H9 (cell line): ENCODE measurements around the gene LRRC45. TPM values are rescaled to one million over a fixed set of nuclear protein-coding genes. Genes with fewer than 3 reads are reported as not detected.

Source experiments
- DNase-seq: peaks from one replicate; pipeline ENCODE4 v3.0.0-alpha.2; 2017
- H2AFZ ChIP-seq: one replicate; pipeline ENCODE4 v1.6.1; 2013; ENCODE audit warnings: mild to moderate bottlenecking, low read length, control low read depth, moderate library complexity
- H2AK5ac ChIP-seq: 2 replicates; pipeline ENCODE4 v1.6.1; 2013; ENCODE audit warnings: low read length, control low read depth, mixed read lengths; ENCODE audit not compliant: insufficient read length
- H2BK120ac ChIP-seq: one replicate; pipeline ENCODE4 v1.6.1; 2013; ENCODE audit warnings: low read depth, mild to moderate bottlenecking, low read length, control low read depth, inconsistent platforms; ENCODE audit not compliant: poor library complexity, severe bottlenecking
- H2BK12ac ChIP-seq: 2 replicates; pipeline ENCODE4 v1.6.1; 2013; ENCODE audit warnings: low read length, control low read depth, mixed read lengths, low read depth; ENCODE audit not compliant: insufficient read length
- H2BK15ac ChIP-seq: 2 replicates; pipeline ENCODE4 v1.6.1; 2013; ENCODE audit warnings: low read depth, low read length, control low read depth
- H2BK20ac ChIP-seq: one replicate; pipeline ENCODE4 v1.6.1; 2013; ENCODE audit warnings: low read depth, mild to moderate bottlenecking, low read length, control low read depth, inconsistent platforms; ENCODE audit not compliant: poor library complexity, severe bottlenecking
- H2BK5ac ChIP-seq: 2 replicates; pipeline ENCODE4 v1.6.1; 2013; ENCODE audit warnings: low read length, control low read depth, mixed read lengths; ENCODE audit not compliant: insufficient read length
- H3K14ac ChIP-seq: 2 replicates; pipeline ENCODE4 v1.6.1; 2013; ENCODE audit warnings: low read length, control low read depth; ENCODE audit not compliant: insufficient read depth
- H3K18ac ChIP-seq: 2 replicates; pipeline ENCODE4 v1.6.1; 2013; ENCODE audit warnings: low read depth, mild to moderate bottlenecking, mixed read lengths, low read length, control low read depth; ENCODE audit not compliant: insufficient read length
- H3K23ac ChIP-seq: 2 replicates; pipeline ENCODE4 v1.6.1; 2013; ENCODE audit warnings: low read length, control low read depth, mixed read lengths, low read depth; ENCODE audit not compliant: insufficient read length
- H3K23me2 ChIP-seq: 2 replicates; pipeline ENCODE4 v1.6.1; 2013; ENCODE audit warnings: low read depth, mild to moderate bottlenecking, mixed read lengths, low read length, control low read depth; ENCODE audit not compliant: insufficient read length, poor library complexity, severe bottlenecking
- H3K27ac ChIP-seq: 2 replicates; pipeline ENCODE4 v1.5.1; 2013; ENCODE audit warnings: low read length, control low read depth, mixed read lengths, low read depth; ENCODE audit not compliant: insufficient read length
- H3K27me3 ChIP-seq: 2 replicates; pipeline ENCODE4 v1.6.1; 2013; ENCODE audit warnings: low read length, control low read depth, inconsistent platforms; ENCODE audit not compliant: insufficient read depth
- H3K4ac ChIP-seq: 2 replicates; pipeline ENCODE4 v1.6.1; 2013; ENCODE audit warnings: low read depth, mild to moderate bottlenecking, control low read depth, inconsistent platforms, low read length, moderate library complexity
- H3K4me1 ChIP-seq: 2 replicates; pipeline ENCODE4 v1.6.1; 2013; ENCODE audit warnings: low read length, control low read depth, inconsistent platforms; ENCODE audit not compliant: insufficient read depth
- H3K4me2 ChIP-seq: 2 replicates; pipeline ENCODE4 v1.6.1; 2013; ENCODE audit warnings: low read length, control low read depth, mixed read lengths; ENCODE audit not compliant: insufficient read length, insufficient read depth
- H3K56ac ChIP-seq: 2 replicates; pipeline ENCODE4 v1.6.1; 2013; ENCODE audit warnings: low read depth, mild to moderate bottlenecking, mixed read lengths, low read length, control low read depth; ENCODE audit not compliant: insufficient read length
- H3K79me1 ChIP-seq: 2 replicates; pipeline ENCODE4 v1.6.1; 2013; ENCODE audit warnings: low read depth, mild to moderate bottlenecking, moderate library complexity, low read length, control low read depth, inconsistent platforms; ENCODE audit not compliant: insufficient read depth, poor library complexity, severe bottlenecking
- H3K79me2 ChIP-seq: 2 replicates; pipeline ENCODE4 v1.6.1; 2013; ENCODE audit warnings: low read length, control low read depth, inconsistent platforms; ENCODE audit not compliant: insufficient read depth
- H3K9ac ChIP-seq: 2 replicates; pipeline ENCODE4 v1.6.1; 2013; ENCODE audit warnings: low read length, control low read depth, mixed read lengths; ENCODE audit not compliant: insufficient read length; ENCODE audit errors: extremely low read depth
- H3K9me3 ChIP-seq: one replicate; pipeline ENCODE4 v1.6.1; 2013; ENCODE audit warnings: low read depth, low read length, inconsistent platforms; ENCODE audit not compliant: control insufficient read depth
- H3T11ph ChIP-seq: one replicate; pipeline ENCODE4 v1.6.1; 2013; ENCODE audit warnings: mild to moderate bottlenecking, low read length, control low read depth, inconsistent platforms
- H4K20me1 ChIP-seq: one replicate; pipeline ENCODE4 v1.6.1; 2013; ENCODE audit not compliant: control insufficient read depth, insufficient read length, insufficient read depth
- H4K5ac ChIP-seq: 2 replicates; pipeline ENCODE4 v1.6.1; 2013; ENCODE audit warnings: low read depth, mild to moderate bottlenecking, mixed read lengths, low read length, control low read depth; ENCODE audit not compliant: insufficient read length
- H4K8ac ChIP-seq: replicated peaks from 2 replicates; pipeline ENCODE4 v1.6.1; 2013; ENCODE audit warnings: low read length, control low read depth, mixed read lengths, low read depth; ENCODE audit not compliant: insufficient read length
- H4K91ac ChIP-seq: 2 replicates; pipeline ENCODE4 v1.6.1; 2013; ENCODE audit warnings: low read depth, mild to moderate bottlenecking, moderate library complexity, mixed read lengths, low read length, control low read depth; ENCODE audit not compliant: insufficient read length
- H3K27ac Mint-ChIP-seq, 3 experiments: 2 replicates in 2 of 3; 3 replicates in 1 of 3; pipeline ENCODE4 v1.8.0; 2020 to 2021; ENCODE audit warnings: mixed read lengths in 3 of 3, mild to moderate bottlenecking in 1 of 3, moderate library complexity in 1 of 3
- H3K27me3 Mint-ChIP-seq: 2 replicates; pipeline ENCODE4 v1.8.0; 2021; ENCODE audit warnings: low read depth, mild to moderate bottlenecking, moderate library complexity, mixed read lengths
- H3K36me3 Mint-ChIP-seq, 3 experiments: 2 replicates in 2 of 3; 3 replicates in 1 of 3; pipeline ENCODE4 v1.8.0; 2020 to 2021; ENCODE audit warnings: low read depth in 3 of 3, mixed read lengths in 3 of 3; ENCODE audit not compliant: insufficient read depth in 1 of 3
- H3K4me1 Mint-ChIP-seq, 2 experiments: 2 replicates each; pipeline ENCODE4 v1.8.0; 2020; ENCODE audit warnings: mixed read lengths in 2 of 2
- H3K4me3 Mint-ChIP-seq, 2 experiments: 2 replicates in 1 of 2; 3 replicates in 1 of 2; pipeline ENCODE4 v1.8.0; 2020 to 2021; ENCODE audit warnings: mild to moderate bottlenecking in 2 of 2, mixed read lengths in 2 of 2, moderate library complexity in 1 of 2
- H3K9me3 Mint-ChIP-seq, 2 experiments: 2 replicates in 1 of 2; 3 replicates in 1 of 2; pipeline ENCODE4 v1.8.0; 2020; ENCODE audit warnings: mild to moderate bottlenecking in 2 of 2, mixed read lengths in 2 of 2, moderate library complexity in 1 of 2
- CTCF ChIP-seq: fragments of 200-600 bp; sonication (generic); conservative IDR thresholded peaks from 3 replicates; pipeline ENCODE4 v1.8.0; 2021; ENCODE audit warnings: antibody characterized with exemption, mild to moderate bottlenecking
- WGBS: extraction: QIAGEN DNeasy Blood & Tissue Kit; methylation state at CpG from one replicate; pipeline ENCODE4 v1.1.7; 2013; ENCODE audit warnings: missing lambda C conversion rate, low lambda C conversion rate, mixed read lengths; ENCODE audit not compliant: insufficient read length; ENCODE audit errors: extremely low coverage; 5-methylcytosine and 5-hydroxymethylcytosine counted together
- total RNA-seq: library from RNA; stranded (reverse); gene quantifications from 2 replicates; pipeline ENCODE4 v1.2.1, GENCODE V29; 2021

Gene LRRC45
- total RNA-seq, 1 experiment from 2014 or later = 28.7 TPM

- H3K9ac ChIP-seq = no peak overlapping the region
- peak overlapping the region in 1 of 2 experiments; percentile 38; a peak in 1 of 5 replicates for H3K4me3 Mint-ChIP-seq
- no peak overlapping the region for H4K8ac ChIP-seq
- TF ChIP-seq CTCF = no peak
- H3K36me3 Mint-ChIP-seq = peaks cover 6 to 43% (median 37%) of the 10 kb centered on the region in 3 experiments
- H2BK12ac ChIP-seq = no peak overlapping the region
- H4K20me1 ChIP-seq = peaks cover 3% of the 10 kb centered on the region
- H4K5ac ChIP-seq = no peak overlapping the region
- no peak overlapping the region for H3K27ac ChIP-seq
- H3K4me2 ChIP-seq = no peak overlapping the region
- H3K4me1 ChIP-seq = no peaks in the 10 kb centered on the region
- H3K27me3 Mint-ChIP-seq = no peaks in the 10 kb centered on the region; the same call in 1 of the 2 replicates
- no peak overlapping the region for H2BK5ac ChIP-seq
- H2BK20ac ChIP-seq = no peak overlapping the region
- no peak overlapping the region for H3T11ph ChIP-seq
- H3K4me1 Mint-ChIP-seq = peaks cover 0 to 13% of the 10 kb centered on the region in 2 experiments; a peak in 2 of 4 replicates
- H3K9me3 ChIP-seq = no peaks in the 10 kb centered on the region
- H3K14ac ChIP-seq = no peak overlapping the region; the same call in 1 of the 2 replicates
- no CpG with 5 or more reads among the region's 26 CpGs for WGBS
- no peak overlapping the region for H2AK5ac ChIP-seq
- no peak overlapping the region for H4K91ac ChIP-seq
- no peak overlapping the region for H2BK120ac ChIP-seq
- no peaks in the 10 kb centered on the region for H3K9me3 Mint-ChIP-seq
- no peaks in the 10 kb centered on the region for H3K23me2 ChIP-seq
- no peaks in the 10 kb centered on the region for H3K27me3 ChIP-seq
- H2BK15ac ChIP-seq = no peak overlapping the region
- H3K79me2 ChIP-seq = no peaks in the 10 kb centered on the region
- H2AFZ ChIP-seq = no peak overlapping the region
- H3K4ac ChIP-seq = no peak overlapping the region
- H3K56ac ChIP-seq = no peak overlapping the region
- DNase-seq = no peak
- no peak overlapping the region for H3K18ac ChIP-seq
- no peak overlapping the region for H3K27ac Mint-ChIP-seq
- H3K79me1 ChIP-seq = peaks cover 2% of the 10 kb centered on the region
- H3K23ac ChIP-seq = no peak overlapping the region
Observed at GRCh38 chr17:82055023-82055964, 32.2 kb downstream of the LRRC45 start.
